Activated CD8-positive, alpha-beta memory T cell treated with anti-CD3 and anti-CD28 coated beads, Interleukin-2, amount 50 U/mL, for 4 hours (primary cell): ENCODE results near the gene DNASE2B.

Experiments used
- DNase-seq: peaks from one replicate; pipeline ENCODE4 v3.0.0-alpha.2; 2020

The DNASE2B gene

GRCh38 chr1:84376000-84376910, 22.0 kb upstream of the DNASE2B start:
- no peak for DNase-seq

DNA sequence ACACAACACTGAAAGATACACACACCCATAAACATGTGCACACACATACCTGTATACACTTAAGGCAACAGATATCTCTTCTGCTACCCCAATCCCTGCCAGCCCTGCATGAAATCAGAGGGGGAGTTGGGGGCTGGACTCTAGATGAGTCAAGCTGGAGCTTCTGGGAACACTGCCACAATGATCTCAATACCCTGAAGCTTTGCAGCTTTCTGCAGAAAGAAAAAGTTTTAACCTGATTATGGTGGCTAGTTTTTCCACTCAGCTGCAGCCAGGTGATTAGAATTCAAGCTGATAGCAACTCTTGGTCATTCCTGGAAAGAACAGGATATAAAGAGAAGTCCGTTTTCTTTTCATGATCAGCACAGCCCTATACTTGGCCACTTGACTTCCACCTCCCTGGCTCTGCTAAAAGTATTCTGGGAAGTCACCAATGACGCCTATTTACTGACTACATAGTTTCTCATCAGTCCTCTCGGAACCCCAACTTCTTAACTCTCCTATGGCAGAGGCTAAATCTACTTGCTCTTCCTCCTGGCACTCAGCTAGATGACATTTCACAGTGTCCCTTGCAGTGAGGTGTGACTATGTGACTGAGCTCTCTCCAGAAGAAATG, 20.7 kb upstream of the DNASE2B start:
- no peak for DNase-seq

DNA sequence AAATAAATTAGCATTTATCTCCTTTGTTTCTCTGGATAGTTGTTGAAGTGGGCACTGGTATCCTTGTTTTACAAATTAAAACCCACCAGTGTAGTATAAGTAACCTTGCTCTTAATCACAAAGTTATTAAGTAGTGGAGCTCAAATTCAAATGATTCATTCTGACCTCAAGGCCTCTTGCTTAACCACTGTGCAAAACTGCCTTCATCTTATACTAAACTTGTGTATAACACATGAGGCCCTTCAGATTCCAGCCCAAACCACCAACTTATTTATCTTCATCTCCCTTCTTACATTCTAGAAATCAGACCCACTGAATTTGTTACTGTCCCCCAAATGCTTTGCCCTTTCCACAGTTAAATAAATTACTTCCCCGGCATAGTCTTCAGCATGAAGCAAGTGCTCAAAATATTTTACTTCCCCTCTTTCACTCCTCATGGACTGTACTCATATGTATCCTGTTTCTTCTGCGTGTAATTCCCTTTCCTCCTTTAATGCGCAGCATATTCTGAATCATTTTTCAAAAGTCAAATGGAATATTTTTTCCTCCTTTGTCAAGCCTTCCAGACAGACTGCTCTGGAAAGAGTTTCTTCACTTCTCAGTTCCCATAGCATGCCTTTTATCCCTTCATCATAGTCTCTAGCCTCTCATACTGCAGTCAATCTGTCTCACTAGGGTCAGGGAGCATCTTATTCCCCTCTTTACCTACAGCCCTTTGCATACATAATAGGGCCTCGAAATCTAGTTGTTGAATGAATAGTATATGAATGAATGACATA, 19.0 kb upstream of the DNASE2B start:
- no peak for DNase-seq

GRCh38 chr1:84379917-84380180, 18.4 kb upstream of the DNASE2B start:
- DNase-seq, result no peak

- DNase-seq, result no peak
These were observed 16.2 kb upstream of the DNASE2B start for GRCh38 chr1:84382127-84382526.

DNA sequence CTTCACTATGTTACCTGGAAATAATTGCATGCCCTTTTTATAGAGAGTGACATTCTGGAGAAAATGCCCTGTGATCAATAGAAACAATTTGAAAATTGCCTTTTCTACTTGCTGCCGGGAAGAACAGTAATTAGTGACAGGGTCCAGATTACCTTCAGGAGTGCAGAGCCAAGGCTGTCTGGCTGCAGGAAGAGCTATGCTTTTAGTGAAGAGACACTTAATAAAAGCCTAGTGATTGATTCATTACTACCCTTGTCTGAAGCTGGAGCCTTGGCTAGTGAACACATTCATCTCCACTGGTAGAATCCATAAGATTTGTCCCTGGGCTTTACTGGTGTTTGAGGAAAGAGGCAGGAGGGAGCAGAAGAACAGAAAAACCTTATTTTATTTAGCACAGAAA, 12.9 kb upstream of the DNASE2B start:
- DNase-seq, result no peak

GRCh38 chr1:84386716-84387479, 11.4 kb upstream of the DNASE2B start:
- no peak for DNase-seq

DNA sequence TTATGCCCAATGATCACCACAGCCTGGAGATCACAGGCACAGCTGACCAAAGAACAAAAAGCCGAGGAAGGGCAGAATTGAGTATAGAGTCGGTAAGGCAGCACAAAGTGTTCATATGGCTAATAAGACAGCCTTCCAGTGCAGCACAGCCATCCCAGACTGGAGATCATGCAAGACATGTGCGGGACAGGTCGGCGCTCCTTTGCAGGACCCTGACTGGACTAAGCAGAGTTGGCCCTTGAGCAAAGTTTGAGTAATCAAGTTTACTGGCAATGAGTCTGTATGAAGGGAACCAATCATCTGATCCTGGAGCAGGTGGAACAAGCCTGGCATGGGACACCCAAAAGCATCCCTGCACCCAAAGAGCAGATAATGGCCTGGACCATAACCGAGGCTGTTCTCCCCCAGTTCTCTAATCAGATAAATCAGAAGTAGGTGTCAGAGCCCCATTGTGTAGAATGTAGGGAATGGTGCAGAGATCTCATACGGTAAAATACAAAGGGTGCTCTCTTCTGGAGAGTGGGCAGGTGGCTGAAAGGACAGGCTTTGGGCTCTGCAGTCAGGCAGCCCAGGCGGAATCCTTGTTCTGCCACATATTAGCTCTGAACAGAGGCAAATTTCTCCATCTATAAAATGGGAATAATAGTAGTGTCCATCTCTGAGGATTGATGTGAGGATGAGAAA, 10.7 kb upstream of the DNASE2B start:
- DNase-seq, result no peak

- no peak for DNase-seq
These were observed 8.1 kb upstream of the DNASE2B start for GRCh38 chr1:84390226-84390625.

GRCh38 chr1:84401156-84401555, 2.9 kb downstream of the DNASE2B start:
- DNase-seq, result no peak

GRCh38 chr1:84402060-84402459, 3.8 kb downstream of the DNASE2B start:
- DNase-seq, result no peak

GRCh38 chr1:84402501-84402900, 4.2 kb downstream of the DNASE2B start:
- DNase-seq, result no peak

GRCh38 chr1:84403347-84403746, 5.1 kb downstream of the DNASE2B start:
- DNase-seq, result no peak

DNA sequence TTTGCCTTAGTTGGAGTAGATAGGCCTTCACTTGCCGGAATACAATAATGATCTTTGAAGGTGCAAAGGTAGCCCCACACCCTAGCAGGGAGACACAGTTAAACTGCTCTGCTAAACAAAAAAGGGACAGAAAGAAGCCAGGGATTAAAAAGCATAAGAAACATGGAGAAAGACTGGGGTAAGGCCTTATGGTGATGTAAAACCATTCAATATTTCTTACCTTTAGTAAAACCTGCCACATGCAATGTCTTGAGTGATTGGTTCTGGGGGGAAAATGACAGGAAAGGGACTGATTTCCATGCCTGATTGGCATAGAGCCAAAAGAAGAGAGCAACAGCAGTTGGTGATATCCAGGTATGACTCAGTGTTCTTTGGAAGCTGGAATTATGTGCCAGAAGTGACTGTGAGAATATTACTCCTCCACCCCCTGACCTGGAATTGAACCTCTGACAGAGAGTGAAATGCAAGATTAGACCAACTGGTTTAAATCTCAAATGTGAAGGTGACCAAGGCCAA, 8.1 kb downstream of the DNASE2B start:
- DNase-seq, result no peak

DNA sequence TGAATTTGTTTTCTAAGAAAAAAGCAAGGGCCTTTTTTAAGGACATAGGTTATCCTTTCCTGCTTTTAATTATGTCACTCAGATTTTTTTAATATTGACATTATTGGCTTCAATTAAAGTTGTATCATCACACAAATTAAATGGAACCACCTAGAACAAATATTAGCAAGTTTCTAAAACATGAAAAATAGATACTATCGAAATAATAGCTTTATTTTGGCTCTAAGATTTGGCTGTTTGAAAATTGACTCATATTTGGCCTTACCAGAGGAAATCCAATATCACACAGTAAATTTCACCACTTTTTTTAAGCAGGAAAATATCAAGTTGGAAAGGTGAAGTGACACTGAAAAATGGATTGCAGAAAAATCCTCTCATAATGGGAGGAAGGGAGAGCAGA, 9.2 kb downstream of the DNASE2B start:
- no peak for DNase-seq

DNA sequence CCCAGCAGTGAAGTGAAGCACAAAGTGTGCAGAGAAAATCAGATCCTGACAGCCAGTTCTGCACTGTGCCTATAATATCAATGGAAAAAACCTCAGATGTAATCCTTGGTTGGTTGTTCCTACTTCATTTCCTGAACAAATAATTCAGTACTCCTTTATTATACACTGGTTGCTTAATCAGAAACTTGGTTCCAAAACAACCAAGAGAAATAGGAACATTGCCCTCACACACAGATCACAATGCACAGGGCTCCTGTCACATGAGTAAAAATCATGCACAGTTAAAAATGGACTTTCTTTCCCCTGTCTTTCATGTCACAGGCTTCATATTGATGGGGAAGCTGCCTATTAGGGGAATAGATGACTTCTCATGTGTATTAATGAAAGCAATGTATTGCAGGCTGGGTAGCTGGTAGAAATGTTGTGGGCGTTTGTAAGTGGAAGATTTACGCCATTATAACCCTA, 9.7 kb downstream of the DNASE2B start:
- DNase-seq, result no peak

- DNase-seq, result no peak
These were observed 11.6 kb downstream of the DNASE2B start for GRCh38 chr1:84409888-84410287.

- DNase-seq, result no peak
These were observed 12.2 kb downstream of the DNASE2B start for GRCh38 chr1:84410328-84411095.

- no peak for DNase-seq
These were observed 14.1 kb downstream of the DNASE2B start for GRCh38 chr1:84412316-84412942.

DNA sequence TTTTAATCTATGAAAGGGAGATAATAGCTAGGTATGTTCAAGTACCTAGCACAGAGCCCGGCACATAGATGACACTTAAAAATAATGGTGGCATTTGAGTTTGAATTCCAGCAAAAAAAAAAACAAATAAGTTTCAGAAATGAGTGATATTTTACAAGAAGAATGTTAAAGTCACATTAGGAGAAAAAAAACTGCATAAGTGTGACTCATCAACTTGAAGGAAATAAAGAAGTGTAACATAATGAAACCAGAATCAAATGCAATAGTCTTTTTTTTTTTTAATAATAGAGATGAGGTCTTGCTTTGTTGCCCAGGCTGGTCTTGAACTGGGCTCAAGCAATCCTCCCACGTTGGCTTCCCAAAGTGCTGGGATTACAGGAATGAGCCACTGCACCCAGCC, 17.1 kb downstream of the DNASE2B start:
- DNase-seq, result no peak

GRCh38 chr1:84422909-84423308, 24.6 kb downstream of the DNASE2B start:
- no peak for DNase-seq
